Subcutaneous adipose tissue (tissue), 4 donors: Measurements from ENCODE around the gene SIX2. TPM values are rescaled to one million over a fixed set of nuclear protein-coding genes. Genes with fewer than 3 reads are reported as not detected.

Source experiments
- CTCF ChIP-seq: fragments of 450-650 bp; IDR thresholded peaks from one replicate; pipeline ENCODE4 v1.5.1; 2016; ENCODE audit warnings: low read depth, mild to moderate bottlenecking, control low read depth, antibody characterized with exemption, moderate library complexity
- total RNA-seq, 4 donors: library from RNA; depleted of rRNA; stranded (reverse); fragments of >200 nt; gene quantifications; one replicate each; pipeline ENCODE4 v1.1.0, GENCODE V29; 2016

The SIX2 gene
- total RNA-seq, 4 donors from 2014 or later: 1.4 to 3.8 (median 2.3) TPM

- TF ChIP-seq CTCF: no peak
Measured at GRCh38 chr2:45000341-45000901, 8.8 kb downstream of the SIX2 start.

- TF ChIP-seq CTCF: no peak
Measured at GRCh38 chr2:44999540-44999939, 9.7 kb downstream of the SIX2 start.

- TF ChIP-seq CTCF: no peak
Measured at GRCh38 chr2:44997963-44998362, 11.3 kb downstream of the SIX2 start.

GRCh38 chr2:44996356-44996755, 12.9 kb downstream of the SIX2 start:
- no peak for TF ChIP-seq CTCF

- no peak for TF ChIP-seq CTCF
Measured at GRCh38 chr2:44994377-44994776, 14.9 kb downstream of the SIX2 start.

- TF ChIP-seq CTCF: no peak
Measured at GRCh38 chr2:44989176-44989575, 20.1 kb downstream of the SIX2 start.

- no peak for TF ChIP-seq CTCF
Measured at GRCh38 chr2:44983836-44984604, 25.2 kb downstream of the SIX2 start.
